Ishikawa (cell line): ENCODE measurements around the gene GRAMD4.

Experiments
- CEBPB ChIP-seq: IDR thresholded peaks from 2 replicates; pipeline ENCODE4 v1.6.1; 2012
- CREB1 ChIP-seq: IDR thresholded peaks from 2 replicates; pipeline ENCODE4 v1.6.1; 2012; ENCODE audit warnings: low read depth
- EGR1 ChIP-seq: IDR thresholded peaks from 2 replicates; pipeline ENCODE4 v1.6.1; 2012
- EP300 ChIP-seq: IDR thresholded peaks from 2 replicates; pipeline ENCODE4 v1.6.1; 2012; ENCODE audit warnings: borderline replicate concordance
- FOXM1 ChIP-seq: IDR thresholded peaks from 2 replicates; pipeline ENCODE4 v1.6.1; 2012; ENCODE audit warnings: low read depth, borderline replicate concordance
- NFIC ChIP-seq: IDR thresholded peaks from 2 replicates; pipeline ENCODE4 v1.6.1; 2012
- RAD21 ChIP-seq: IDR thresholded peaks from 2 replicates; pipeline ENCODE4 v1.6.1; 2012; ENCODE audit warnings: low read depth
- TAF1 ChIP-seq: IDR thresholded peaks from 2 replicates; pipeline ENCODE4 v1.6.1; 2012; ENCODE audit warnings: low read depth, mild to moderate bottlenecking
- TCF12 ChIP-seq: IDR thresholded peaks from 2 replicates; pipeline ENCODE4 v1.6.1; 2012; ENCODE audit warnings: low read depth
- TEAD4 ChIP-seq: IDR thresholded peaks from 2 replicates; pipeline ENCODE4 v1.6.1; 2012
- YY1 ChIP-seq: IDR thresholded peaks from 2 replicates; pipeline ENCODE4 v1.6.1; 2012; ENCODE audit warnings: low read depth
- ZBTB7A ChIP-seq: IDR thresholded peaks from 2 replicates; pipeline ENCODE4 v1.6.1; 2012; ENCODE audit warnings: low read depth
- TF ChIP-seq, protein P1 (sequence below): IDR thresholded peaks from 2 replicates; pipeline ENCODE4 v1.6.1; 2012; ENCODE audit warnings: low read depth, mild to moderate bottlenecking
- TF ChIP-seq, protein P2 (sequence below): IDR thresholded peaks from 2 replicates; pipeline ENCODE4 v1.6.1; 2012
- TF ChIP-seq, protein P3 (sequence below): IDR thresholded peaks from 2 replicates; pipeline ENCODE4 v1.6.1; 2012

The GRAMD4 gene

DNA sequence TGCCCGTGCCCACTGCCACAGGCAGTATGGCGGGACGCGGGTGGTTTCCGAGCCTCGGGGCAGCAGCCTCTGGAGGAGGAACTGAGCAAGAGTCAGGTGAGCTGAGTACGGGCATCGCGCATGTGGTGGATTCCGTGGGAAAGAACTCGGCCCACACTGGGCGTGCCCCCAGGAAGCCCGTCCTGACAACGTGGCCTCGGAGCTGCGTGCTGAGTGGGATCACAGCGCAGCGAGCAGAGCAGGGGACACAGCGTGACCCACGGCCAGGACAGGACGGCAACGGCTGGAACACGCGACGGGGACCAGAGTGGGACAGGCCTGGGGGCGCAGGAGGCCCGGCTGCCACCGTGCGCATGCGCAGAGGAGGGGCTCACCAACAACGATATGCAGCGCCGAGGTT, 81.1 kb downstream of the GRAMD4 start:
- TF ChIP-seq NFIC, result no peak
- TF ChIP-seq, protein P1, sequence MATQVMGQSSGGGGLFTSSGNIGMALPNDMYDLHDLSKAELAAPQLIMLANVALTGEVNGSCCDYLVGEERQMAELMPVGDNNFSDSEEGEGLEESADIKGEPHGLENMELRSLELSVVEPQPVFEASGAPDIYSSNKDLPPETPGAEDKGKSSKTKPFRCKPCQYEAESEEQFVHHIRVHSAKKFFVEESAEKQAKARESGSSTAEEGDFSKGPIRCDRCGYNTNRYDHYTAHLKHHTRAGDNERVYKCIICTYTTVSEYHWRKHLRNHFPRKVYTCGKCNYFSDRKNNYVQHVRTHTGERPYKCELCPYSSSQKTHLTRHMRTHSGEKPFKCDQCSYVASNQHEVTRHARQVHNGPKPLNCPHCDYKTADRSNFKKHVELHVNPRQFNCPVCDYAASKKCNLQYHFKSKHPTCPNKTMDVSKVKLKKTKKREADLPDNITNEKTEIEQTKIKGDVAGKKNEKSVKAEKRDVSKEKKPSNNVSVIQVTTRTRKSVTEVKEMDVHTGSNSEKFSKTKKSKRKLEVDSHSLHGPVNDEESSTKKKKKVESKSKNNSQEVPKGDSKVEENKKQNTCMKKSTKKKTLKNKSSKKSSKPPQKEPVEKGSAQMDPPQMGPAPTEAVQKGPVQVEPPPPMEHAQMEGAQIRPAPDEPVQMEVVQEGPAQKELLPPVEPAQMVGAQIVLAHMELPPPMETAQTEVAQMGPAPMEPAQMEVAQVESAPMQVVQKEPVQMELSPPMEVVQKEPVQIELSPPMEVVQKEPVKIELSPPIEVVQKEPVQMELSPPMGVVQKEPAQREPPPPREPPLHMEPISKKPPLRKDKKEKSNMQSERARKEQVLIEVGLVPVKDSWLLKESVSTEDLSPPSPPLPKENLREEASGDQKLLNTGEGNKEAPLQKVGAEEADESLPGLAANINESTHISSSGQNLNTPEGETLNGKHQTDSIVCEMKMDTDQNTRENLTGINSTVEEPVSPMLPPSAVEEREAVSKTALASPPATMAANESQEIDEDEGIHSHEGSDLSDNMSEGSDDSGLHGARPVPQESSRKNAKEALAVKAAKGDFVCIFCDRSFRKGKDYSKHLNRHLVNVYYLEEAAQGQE, result no peak
- no peak for TF ChIP-seq FOXM1

DNA sequence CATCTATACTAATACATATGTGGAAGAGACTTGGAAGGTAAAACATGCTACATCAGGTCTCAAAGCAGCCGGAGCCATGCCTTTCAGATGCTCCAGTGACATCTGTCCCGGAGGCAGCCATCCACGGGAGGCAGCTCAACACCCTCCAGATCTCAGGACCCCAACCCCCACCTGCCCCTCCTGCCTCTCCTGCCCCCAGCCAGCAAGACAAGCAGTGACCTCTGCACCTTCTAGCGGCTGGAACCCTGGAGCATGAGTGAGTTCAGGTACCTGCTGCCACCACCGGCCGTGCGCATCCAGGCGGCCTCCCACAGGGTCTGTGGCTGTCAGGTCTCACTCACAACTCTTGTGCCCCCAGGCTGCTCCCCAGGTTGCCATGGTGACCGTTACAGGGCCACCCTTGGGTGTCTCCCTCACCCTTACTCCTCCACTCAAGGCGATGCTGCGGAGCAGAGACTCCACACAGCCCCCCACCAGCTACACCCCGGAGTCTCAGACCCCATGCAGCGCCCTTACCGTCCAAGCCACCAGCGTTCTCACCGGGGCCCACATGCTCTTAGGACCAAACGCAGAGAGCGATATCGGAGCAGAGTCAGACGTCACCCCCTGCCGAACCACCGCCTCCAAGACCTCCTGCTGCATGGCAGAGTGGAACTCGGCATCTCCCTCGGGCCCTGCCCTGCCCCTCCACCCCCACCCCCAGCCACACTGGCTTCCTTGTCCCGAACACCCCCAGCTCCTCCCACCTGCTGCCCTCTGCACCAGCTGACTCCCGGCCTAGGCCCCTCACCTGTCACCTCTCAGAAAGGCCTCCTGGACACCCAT, 83.2 kb downstream of the GRAMD4 start:
- TF ChIP-seq ZBTB7A, result no peak
- no peak for TF ChIP-seq YY1
- TF ChIP-seq, protein P1, result no peak
- TF ChIP-seq TCF12, result no peak
- no peak for TF ChIP-seq TAF1
- no peak for TF ChIP-seq FOXM1
- no peak for TF ChIP-seq RAD21
- TF ChIP-seq, protein P2, sequence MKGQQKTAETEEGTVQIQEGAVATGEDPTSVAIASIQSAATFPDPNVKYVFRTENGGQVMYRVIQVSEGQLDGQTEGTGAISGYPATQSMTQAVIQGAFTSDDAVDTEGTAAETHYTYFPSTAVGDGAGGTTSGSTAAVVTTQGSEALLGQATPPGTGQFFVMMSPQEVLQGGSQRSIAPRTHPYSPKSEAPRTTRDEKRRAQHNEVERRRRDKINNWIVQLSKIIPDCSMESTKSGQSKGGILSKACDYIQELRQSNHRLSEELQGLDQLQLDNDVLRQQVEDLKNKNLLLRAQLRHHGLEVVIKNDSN, result no peak
- TF ChIP-seq, protein P3, sequence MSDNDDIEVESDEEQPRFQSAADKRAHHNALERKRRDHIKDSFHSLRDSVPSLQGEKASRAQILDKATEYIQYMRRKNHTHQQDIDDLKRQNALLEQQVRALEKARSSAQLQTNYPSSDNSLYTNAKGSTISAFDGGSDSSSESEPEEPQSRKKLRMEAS, result no peak
- no peak for TF ChIP-seq TEAD4
- no peak for TF ChIP-seq EGR1
- no peak for TF ChIP-seq CREB1
- no peak for TF ChIP-seq CEBPB
- TF ChIP-seq EP300, result no peak

DNA sequence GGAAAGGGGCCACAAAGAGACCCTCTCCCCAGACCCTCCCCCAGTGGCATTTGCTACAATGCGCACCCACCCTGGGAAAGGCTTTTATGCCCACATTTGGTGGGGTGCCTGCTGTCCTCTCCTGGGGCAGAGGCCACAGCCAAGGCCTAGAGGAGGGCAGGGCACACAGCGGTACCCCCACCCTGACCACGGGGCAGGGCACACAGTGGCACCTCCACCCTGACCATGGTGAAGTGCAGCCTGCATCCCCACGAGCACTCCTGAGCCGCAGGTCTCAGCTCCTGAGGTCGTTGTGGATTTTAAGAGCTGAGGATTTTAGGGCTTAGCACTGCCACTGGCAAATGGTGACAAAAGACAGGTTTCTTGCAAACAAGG, 83.8 kb downstream of the GRAMD4 start:
- TF ChIP-seq FOXM1 (no peak), EP300 (no peak), RAD21 (no peak), TEAD4 (no peak)

DNA sequence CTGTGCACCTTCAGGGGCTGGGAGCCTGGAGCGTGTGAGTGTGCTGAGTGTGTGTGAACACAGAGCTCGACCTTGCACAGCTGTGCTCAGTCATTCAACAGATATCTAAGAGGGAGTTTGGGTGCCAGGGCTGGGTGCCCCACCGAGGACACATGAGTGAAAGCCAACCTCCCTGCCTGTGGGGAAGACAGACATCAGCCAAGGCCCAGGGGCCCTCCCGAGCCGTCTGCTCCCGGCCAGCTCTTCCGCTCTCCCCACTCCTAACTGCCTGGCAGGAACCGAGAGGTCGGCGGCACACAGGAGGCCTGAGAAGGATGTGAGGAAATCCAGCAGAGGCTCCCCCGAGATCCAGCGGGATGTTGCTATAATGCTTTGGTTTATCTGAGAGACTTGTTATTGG, 85.9 kb downstream of the GRAMD4 start:
- TF ChIP-seq, protein P3, result no peak
- TF ChIP-seq EGR1 (no peak), FOXM1 (no peak), ZBTB7A (no peak), CREB1 (no peak), EP300 (no peak), TCF12 (no peak), CEBPB (no peak), NFIC (no peak), YY1 (no peak)

DNA sequence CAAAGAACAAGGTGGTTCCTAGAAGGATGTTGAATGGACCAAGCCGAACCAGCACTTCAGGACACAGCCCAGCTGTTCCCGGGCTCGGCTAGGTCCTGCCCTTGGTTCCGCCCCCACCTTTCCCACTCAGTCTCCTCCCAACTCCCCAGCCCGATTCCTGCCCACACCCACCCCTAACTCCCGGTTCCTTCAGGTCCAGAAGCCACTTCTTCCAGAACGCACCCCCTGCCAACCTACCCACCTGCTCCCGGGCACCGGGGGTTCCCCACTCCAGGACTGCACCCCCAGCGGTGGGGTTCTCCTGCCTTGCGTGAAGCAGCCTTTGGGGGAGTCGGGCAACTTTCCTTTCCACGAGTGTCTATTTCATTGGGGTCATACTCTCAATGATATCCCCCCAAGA, 87.1 kb downstream of the GRAMD4 start:
- TF ChIP-seq NFIC (no peak), EGR1 (no peak), EP300 (no peak), TCF12 (no peak)
- TF ChIP-seq, protein P2, result no peak
- TF ChIP-seq, protein P1, result no peak
- TF ChIP-seq, protein P3, result no peak
